OCI-LY3 (cell line): ENCODE results near the gene DRGX.

Experiments
- CTCF ChIP-seq: fragments of 200-600, 300-600 bp; sonication (generic); IDR thresholded peaks from 2 replicates; pipeline ENCODE4 v1.5.1; 2014; ENCODE audit warnings: antibody characterized with exemption, low read length, low read depth
- EZH2phosphoT487 ChIP-seq: fragments of 200-600 bp; shearing (Covaris generic); IDR thresholded peaks from 2 replicates; pipeline ENCODE4 v1.6.1; 2018; ENCODE audit warnings: antibody characterized with exemption, mixed run types, low read depth

- no peak for TF ChIP-seq CTCF
- TF ChIP-seq EZH2phosphoT487 = no peak
These were observed 7.7 kb downstream of the DRGX start for GRCh38 chr10:49388161-49388560.
